HEK293 (cell line): ENCODE results near the gene ITSN1.
A peak's percentile ranks its signal among the peaks of the same experiment; 100 is the strongest.

ENCODE experiments used
- CTCF ChIA-PET: fragments of 350-600 bp; formaldehyde crosslinking; extraction: SDS; loops from one replicate; lab custom pipeline; 2021; ENCODE audit warnings: antibody characterized with exemption; lab: Yijun Ruan, JAX
- POLR2A ChIA-PET: fragments of 300-600 bp; formaldehyde crosslinking; extraction: SDS; loops from one replicate; lab custom pipeline; 2020; ENCODE audit warnings: antibody characterized with exemption, inconsistent platforms; lab: Yijun Ruan, JAX
- H3K27ac ChIP-seq: fragments of 200-500 bp; sonication (Bioruptor generic); 2 replicates; pipeline ENCODE4 v1.5.1; 2014; ENCODE audit warnings: low read depth, low read length, control low read depth, inconsistent platforms; ENCODE audit errors: extremely low read depth
- H3K36me3 ChIP-seq, 2 experiments: fragments of 200-500 bp in 1 of 2; sonication (Bioruptor generic) in 1 of 2; 1 replicate in 1 of 2; 2 replicates in 1 of 2; pipeline ENCODE4 v1.5.1; 2014 to 2017; ENCODE audit warnings: inconsistent platforms in 2 of 2, low read length in 2 of 2; ENCODE audit not compliant: control insufficient read depth in 2 of 2, insufficient read depth in 1 of 2
- H3K4me1 ChIP-seq: fragments of 200-500 bp; sonication (Bioruptor generic); 2 replicates; pipeline ENCODE4 v1.5.1; 2014; ENCODE audit warnings: mild to moderate bottlenecking, low read length, inconsistent platforms; ENCODE audit not compliant: control insufficient read depth, insufficient read depth
- H3K4me3 ChIP-seq: 2 replicates; pipeline ENCODE4 v1.5.1; 2011; ENCODE audit warnings: low read depth, mild to moderate bottlenecking, control low read depth, low read length, moderate library complexity
- H3K9me3 ChIP-seq: fragments of 200-500 bp; sonication (Bioruptor generic); 2 replicates; pipeline ENCODE4 v1.5.1; 2014; ENCODE audit warnings: low read depth, low read length, inconsistent platforms; ENCODE audit not compliant: control insufficient read depth, insufficient read depth
- FEZF1 ChIP-seq: fragments of 450-650 bp; formaldehyde crosslinking; IDR thresholded peaks from 2 replicates; pipeline ENCODE4 v1.5.1; 2016; ENCODE audit warnings: missing biosample characterization, missing genetic modification characterization
- GLI4 ChIP-seq: fragments of 450-650 bp; formaldehyde crosslinking; IDR thresholded peaks from 2 replicates; pipeline ENCODE4 v1.5.1; 2016; ENCODE audit warnings: missing biosample characterization, missing genetic modification characterization
- KLF9 ChIP-seq: fragments of 450-650 bp; formaldehyde crosslinking; IDR thresholded peaks from 2 replicates; pipeline ENCODE4 v1.5.1; 2016; ENCODE audit warnings: missing biosample characterization, missing genetic modification characterization, low read depth
- RBAK ChIP-seq: fragments of 450-650 bp; formaldehyde crosslinking; IDR thresholded peaks from 2 replicates; pipeline ENCODE4 v1.5.1; 2016; ENCODE audit warnings: missing biosample characterization, missing genetic modification characterization
- TRIM28 ChIP-seq: IDR thresholded peaks from 2 replicates; pipeline ENCODE4 v1.6.1; 2011; ENCODE audit warnings: low read length, control low read depth, borderline replicate concordance
- YY2 ChIP-seq: fragments of 450-650 bp; formaldehyde crosslinking; IDR thresholded peaks from 2 replicates; pipeline ENCODE4 v1.5.1; 2016; ENCODE audit warnings: missing biosample characterization, missing genetic modification characterization
- ZBTB20 ChIP-seq: fragments of 450-650 bp; formaldehyde crosslinking; IDR thresholded peaks from 2 replicates; pipeline ENCODE4 v1.5.1; 2016; ENCODE audit warnings: missing biosample characterization, missing genetic modification characterization
- ZNF121 ChIP-seq: fragments of 450-650 bp; formaldehyde crosslinking; IDR thresholded peaks from 2 replicates; pipeline ENCODE4 v1.5.1; 2016; ENCODE audit warnings: missing biosample characterization, missing genetic modification characterization
- ZNF155 ChIP-seq: fragments of 450-650 bp; formaldehyde crosslinking; IDR thresholded peaks from 2 replicates; pipeline ENCODE4 v1.5.1; 2016; ENCODE audit warnings: missing biosample characterization, missing genetic modification characterization
- ZNF341 ChIP-seq: fragments of 450-650 bp; formaldehyde crosslinking; IDR thresholded peaks from 2 replicates; pipeline ENCODE4; 2016; ENCODE audit warnings: low read depth, missing biosample characterization, missing genetic modification characterization
- ZNF394 ChIP-seq: fragments of 450-650 bp; formaldehyde crosslinking; IDR thresholded peaks from 2 replicates; pipeline ENCODE4 v1.5.1; 2016; ENCODE audit warnings: missing biosample characterization, missing genetic modification characterization, mild to moderate bottlenecking, moderate library complexity, borderline replicate concordance
- ZNF404 ChIP-seq: fragments of 450-650 bp; formaldehyde crosslinking; IDR thresholded peaks from 2 replicates; pipeline ENCODE4 v1.5.1; 2017; ENCODE audit warnings: missing biosample characterization, missing genetic modification characterization
- ZNF555 ChIP-seq: fragments of 450-650 bp; formaldehyde crosslinking; conservative IDR thresholded peaks from 2 replicates; pipeline ENCODE4 v1.5.1; 2017; ENCODE audit warnings: missing biosample characterization, mild to moderate bottlenecking, missing genetic modification characterization, inconsistent platforms
- ZNF561 ChIP-seq: fragments of 450-650 bp; IDR thresholded peaks from 2 replicates; pipeline ENCODE4 v1.5.1; 2018; ENCODE audit warnings: missing biosample characterization, missing genetic modification characterization, borderline replicate concordance
- ZNF585B ChIP-seq: fragments of 450-650 bp; formaldehyde crosslinking; IDR thresholded peaks from 2 replicates; pipeline ENCODE4 v1.5.1; 2016; ENCODE audit warnings: missing biosample characterization, missing genetic modification characterization
- ZNF670 ChIP-seq: fragments of 450-650 bp; formaldehyde crosslinking; IDR thresholded peaks from 2 replicates; pipeline ENCODE4 v1.5.1; 2016; ENCODE audit warnings: missing biosample characterization, missing genetic modification characterization, low read depth
- ZXDB ChIP-seq: fragments of 450-650 bp; formaldehyde crosslinking; IDR thresholded peaks from 2 replicates; pipeline ENCODE4 v1.5.1; 2016; ENCODE audit warnings: missing biosample characterization, missing genetic modification characterization
- TF ChIP-seq, protein P1 (sequence below): fragments of 450-650 bp; formaldehyde crosslinking; IDR thresholded peaks from 2 replicates; pipeline ENCODE4 v1.5.1; 2016; ENCODE audit warnings: missing biosample characterization, missing genetic modification characterization, low read depth
- TF ChIP-seq, protein P2 (sequence below): fragments of 450-650 bp; formaldehyde crosslinking; IDR thresholded peaks from 2 replicates; pipeline ENCODE4 v1.5.1; 2017; ENCODE audit warnings: missing biosample characterization, missing genetic modification characterization
- TF ChIP-seq, protein P3 (sequence below): fragments of 450-650 bp; formaldehyde crosslinking; IDR thresholded peaks from 2 replicates; pipeline ENCODE4 v1.5.1; 2017; ENCODE audit warnings: missing biosample characterization, missing genetic modification characterization
- TF ChIP-seq, protein P4 (sequence below): fragments of 450-650 bp; formaldehyde crosslinking; IDR thresholded peaks from 2 replicates; pipeline ENCODE4 v1.5.1; 2016; ENCODE audit warnings: missing biosample characterization, missing genetic modification characterization

The ITSN1 gene

DNA sequence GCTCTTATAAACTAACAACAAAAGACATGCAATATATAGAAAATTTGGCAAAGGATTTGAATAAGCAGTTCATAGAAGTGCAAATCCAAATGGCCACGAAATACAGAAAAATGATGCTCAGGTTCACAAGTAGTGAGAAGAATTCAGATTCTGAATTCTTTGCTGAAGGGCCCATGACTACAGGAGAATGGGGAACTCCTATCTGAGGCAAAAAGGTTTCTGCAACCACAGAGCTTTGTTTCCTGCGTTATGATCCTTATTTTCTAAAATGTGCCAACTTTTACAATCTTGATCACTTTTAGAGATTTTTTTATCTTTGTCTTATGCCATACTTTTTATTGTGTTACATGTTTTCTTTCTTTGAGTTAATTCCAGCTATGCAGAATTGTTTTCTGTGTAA, 91.3 kb downstream of the ITSN1 start (continued):
- TF ChIP-seq ZNF341, result no peak
- TF ChIP-seq, protein P1, sequence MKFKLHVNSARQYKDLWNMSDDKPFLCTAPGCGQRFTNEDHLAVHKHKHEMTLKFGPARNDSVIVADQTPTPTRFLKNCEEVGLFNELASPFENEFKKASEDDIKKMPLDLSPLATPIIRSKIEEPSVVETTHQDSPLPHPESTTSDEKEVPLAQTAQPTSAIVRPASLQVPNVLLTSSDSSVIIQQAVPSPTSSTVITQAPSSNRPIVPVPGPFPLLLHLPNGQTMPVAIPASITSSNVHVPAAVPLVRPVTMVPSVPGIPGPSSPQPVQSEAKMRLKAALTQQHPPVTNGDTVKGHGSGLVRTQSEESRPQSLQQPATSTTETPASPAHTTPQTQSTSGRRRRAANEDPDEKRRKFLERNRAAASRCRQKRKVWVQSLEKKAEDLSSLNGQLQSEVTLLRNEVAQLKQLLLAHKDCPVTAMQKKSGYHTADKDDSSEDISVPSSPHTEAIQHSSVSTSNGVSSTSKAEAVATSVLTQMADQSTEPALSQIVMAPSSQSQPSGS (tag by site-specific recombination), result no peak
- TF ChIP-seq, protein P2, sequence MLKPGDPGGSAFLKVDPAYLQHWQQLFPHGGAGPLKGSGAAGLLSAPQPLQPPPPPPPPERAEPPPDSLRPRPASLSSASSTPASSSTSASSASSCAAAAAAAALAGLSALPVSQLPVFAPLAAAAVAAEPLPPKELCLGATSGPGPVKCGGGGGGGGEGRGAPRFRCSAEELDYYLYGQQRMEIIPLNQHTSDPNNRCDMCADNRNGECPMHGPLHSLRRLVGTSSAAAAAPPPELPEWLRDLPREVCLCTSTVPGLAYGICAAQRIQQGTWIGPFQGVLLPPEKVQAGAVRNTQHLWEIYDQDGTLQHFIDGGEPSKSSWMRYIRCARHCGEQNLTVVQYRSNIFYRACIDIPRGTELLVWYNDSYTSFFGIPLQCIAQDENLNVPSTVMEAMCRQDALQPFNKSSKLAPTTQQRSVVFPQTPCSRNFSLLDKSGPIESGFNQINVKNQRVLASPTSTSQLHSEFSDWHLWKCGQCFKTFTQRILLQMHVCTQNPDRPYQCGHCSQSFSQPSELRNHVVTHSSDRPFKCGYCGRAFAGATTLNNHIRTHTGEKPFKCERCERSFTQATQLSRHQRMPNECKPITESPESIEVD (tag by site-specific recombination), result no peak
- no peak for TF ChIP-seq ZNF394 (tag by site-specific recombination)
- TF ChIP-seq KLF9 (tag by site-specific recombination), result no peak

DNA sequence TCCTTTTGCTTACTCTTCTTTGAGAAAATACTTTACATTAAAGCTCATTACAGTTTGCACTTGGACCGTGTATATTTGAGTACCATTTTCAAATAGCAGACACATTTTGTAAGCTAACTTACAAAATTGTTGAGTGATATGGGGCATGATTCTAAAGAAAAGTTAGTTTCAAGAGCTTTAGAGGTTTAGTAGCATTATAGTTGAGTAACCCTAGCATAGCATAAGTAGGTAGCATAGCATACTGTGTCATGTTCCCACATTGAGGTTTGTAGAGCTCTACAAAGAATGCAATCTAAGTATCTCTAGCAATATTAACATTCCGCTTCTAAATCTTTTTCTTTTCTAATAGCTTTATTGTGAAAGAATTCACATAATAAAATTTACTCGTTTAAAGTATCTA, 92.0 kb downstream of the ITSN1 start:
- Histone ChIP-seq H3K27ac (no peak overlapping the region), H3K9me3 (no peaks in the 10 kb centered on the region), H3K4me3 (no peak overlapping the region), H3K4me1 (no peaks in the 10 kb centered on the region), H3K36me3 (no peaks in the 10 kb centered on the region; a peak in 1 of 3 replicates)
- ChIA-PET POLR2A (interaction anchor here (0.5 kb wide), 1 partner anchor 12 kb away, joined by 3 read pairs; no protein-coding TSS in a partner anchor), CTCF (interaction anchor here (1.0 to 1.1 kb wide), 2 partner anchors 16 to 128 kb away, joined by 3 to 5 read pairs; no protein-coding TSS in a partner anchor)
- TF ChIP-seq, protein P3, sequence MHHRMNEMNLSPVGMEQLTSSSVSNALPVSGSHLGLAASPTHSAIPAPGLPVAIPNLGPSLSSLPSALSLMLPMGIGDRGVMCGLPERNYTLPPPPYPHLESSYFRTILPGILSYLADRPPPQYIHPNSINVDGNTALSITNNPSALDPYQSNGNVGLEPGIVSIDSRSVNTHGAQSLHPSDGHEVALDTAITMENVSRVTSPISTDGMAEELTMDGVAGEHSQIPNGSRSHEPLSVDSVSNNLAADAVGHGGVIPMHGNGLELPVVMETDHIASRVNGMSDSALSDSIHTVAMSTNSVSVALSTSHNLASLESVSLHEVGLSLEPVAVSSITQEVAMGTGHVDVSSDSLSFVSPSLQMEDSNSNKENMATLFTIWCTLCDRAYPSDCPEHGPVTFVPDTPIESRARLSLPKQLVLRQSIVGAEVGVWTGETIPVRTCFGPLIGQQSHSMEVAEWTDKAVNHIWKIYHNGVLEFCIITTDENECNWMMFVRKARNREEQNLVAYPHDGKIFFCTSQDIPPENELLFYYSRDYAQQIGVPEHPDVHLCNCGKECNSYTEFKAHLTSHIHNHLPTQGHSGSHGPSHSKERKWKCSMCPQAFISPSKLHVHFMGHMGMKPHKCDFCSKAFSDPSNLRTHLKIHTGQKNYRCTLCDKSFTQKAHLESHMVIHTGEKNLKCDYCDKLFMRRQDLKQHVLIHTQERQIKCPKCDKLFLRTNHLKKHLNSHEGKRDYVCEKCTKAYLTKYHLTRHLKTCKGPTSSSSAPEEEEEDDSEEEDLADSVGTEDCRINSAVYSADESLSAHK (tag by site-specific recombination), result peak; percentile 24; the same call in 1 of the 2 replicates
- TF ChIP-seq RBAK (tag by site-specific recombination), result no peak

DNA sequence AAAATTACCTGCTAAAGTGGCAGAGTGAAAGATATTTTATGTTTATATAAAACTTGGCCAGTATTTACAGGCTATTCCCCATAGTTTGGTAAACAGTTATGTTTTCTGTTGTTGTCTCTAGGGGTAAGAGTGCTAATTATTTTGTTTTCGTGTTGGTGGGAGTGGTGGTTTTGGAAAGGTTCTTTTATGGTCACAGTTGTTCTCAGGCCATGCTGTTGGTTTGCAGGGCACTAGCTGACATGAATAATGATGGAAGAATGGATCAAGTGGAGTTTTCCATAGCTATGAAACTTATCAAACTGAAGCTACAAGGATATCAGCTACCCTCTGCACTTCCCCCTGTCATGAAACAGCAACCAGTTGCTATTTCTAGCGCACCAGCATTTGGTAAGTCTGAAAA, 92.5 kb downstream of the ITSN1 start:
- Histone ChIP-seq H3K4me3 (no peak overlapping the region), H3K36me3 (no peaks in the 10 kb centered on the region; a peak in 1 of 3 replicates), H3K27ac (no peak overlapping the region), H3K4me1 (no peaks in the 10 kb centered on the region), H3K9me3 (no peaks in the 10 kb centered on the region)
- CTCF ChIA-PET, result interaction anchor here (1.0 to 1.1 kb wide), 2 partner anchors 16 to 129 kb away, joined by 3 to 5 read pairs; no protein-coding TSS in a partner anchor
- POLR2A ChIA-PET, result interaction anchor here (0.5 kb wide), 1 partner anchor 12 kb away, joined by 3 read pairs; no protein-coding TSS in a partner anchor
- TF ChIP-seq ZNF670 (tag by site-specific recombination), result no peak
- no peak for TF ChIP-seq KLF9 (tag by site-specific recombination)
- no peak for TF ChIP-seq TRIM28
- TF ChIP-seq ZNF155 (tag by site-specific recombination), result no peak
- TF ChIP-seq ZNF555, result no peak
- no peak for TF ChIP-seq ZXDB (tag by site-specific recombination)
- no peak for TF ChIP-seq ZNF121
- TF ChIP-seq ZNF585B (tag by site-specific recombination), result no peak
- TF ChIP-seq GLI4 (tag by site-specific recombination), result no peak
- TF ChIP-seq, protein P2 (tag by site-specific recombination), result no peak
- TF ChIP-seq ZNF561 (tag by site-specific recombination), result no peak
- no peak for TF ChIP-seq ZBTB20
- TF ChIP-seq, protein P4, sequence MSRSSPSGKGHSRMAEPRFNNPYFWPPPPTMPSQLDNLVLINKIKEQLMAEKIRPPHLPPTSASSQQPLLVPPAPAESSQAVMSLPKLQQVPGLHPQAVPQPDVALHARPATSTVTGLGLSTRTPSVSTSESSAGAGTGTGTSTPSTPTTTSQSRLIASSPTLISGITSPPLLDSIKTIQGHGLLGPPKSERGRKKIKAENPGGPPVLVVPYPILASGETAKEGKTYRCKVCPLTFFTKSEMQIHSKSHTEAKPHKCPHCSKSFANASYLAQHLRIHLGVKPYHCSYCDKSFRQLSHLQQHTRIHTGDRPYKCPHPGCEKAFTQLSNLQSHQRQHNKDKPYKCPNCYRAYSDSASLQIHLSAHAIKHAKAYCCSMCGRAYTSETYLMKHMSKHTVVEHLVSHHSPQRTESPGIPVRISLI, result no peak
- no peak for TF ChIP-seq FEZF1
- TF ChIP-seq ZNF404, result no peak
- no peak for TF ChIP-seq YY2 (tag by site-specific recombination)
